Measurements from ENCODE around the gene HOXB6.

HOXB6 gene

GRCh38 chr17:48634493-48635208 lies 29.9 kb upstream of the HOXB6 start:
- DNase-seq (ENCODE audit: low read depth): no peak

GRCh38 chr17:48633266-48633677 lies 28.5 kb upstream of the HOXB6 start:
- no peak for DNase-seq (ENCODE audit: low read depth)

DNA sequence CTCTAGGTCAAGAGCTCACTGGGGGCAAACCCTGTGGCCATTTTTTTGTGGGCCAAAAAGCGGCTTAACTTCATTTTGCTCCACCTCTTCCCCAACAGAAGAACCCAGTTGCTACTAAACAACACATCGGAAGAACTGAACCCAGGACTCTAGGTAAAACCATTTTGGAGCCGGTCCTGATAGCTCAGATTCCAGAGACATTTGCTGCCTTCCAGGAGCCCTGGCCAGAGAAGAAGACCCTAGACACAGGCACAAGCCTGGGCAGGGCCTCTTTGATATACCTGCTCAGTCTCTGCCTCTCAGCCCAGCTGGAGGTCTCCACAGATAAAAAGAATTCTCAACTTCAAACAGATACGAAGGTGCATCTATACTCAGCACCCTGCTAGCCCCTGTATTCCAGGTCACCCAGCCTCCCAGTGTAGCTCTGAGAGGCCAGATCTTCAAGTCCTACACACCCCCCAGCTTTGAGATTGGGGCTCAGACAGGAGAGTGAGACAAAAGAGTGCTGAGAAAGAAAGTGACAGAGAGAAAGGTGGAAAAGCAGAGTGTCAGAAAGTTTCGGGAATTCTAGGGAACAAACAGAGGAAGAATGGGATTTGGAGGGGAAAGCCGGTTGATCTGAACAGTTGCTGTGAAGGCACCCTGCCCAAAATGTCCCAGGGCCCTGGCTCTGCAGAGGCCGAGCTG lies 27.9 kb upstream of the HOXB6 start:
- DNase-seq (ENCODE audit: low read depth): no peak

DNA sequence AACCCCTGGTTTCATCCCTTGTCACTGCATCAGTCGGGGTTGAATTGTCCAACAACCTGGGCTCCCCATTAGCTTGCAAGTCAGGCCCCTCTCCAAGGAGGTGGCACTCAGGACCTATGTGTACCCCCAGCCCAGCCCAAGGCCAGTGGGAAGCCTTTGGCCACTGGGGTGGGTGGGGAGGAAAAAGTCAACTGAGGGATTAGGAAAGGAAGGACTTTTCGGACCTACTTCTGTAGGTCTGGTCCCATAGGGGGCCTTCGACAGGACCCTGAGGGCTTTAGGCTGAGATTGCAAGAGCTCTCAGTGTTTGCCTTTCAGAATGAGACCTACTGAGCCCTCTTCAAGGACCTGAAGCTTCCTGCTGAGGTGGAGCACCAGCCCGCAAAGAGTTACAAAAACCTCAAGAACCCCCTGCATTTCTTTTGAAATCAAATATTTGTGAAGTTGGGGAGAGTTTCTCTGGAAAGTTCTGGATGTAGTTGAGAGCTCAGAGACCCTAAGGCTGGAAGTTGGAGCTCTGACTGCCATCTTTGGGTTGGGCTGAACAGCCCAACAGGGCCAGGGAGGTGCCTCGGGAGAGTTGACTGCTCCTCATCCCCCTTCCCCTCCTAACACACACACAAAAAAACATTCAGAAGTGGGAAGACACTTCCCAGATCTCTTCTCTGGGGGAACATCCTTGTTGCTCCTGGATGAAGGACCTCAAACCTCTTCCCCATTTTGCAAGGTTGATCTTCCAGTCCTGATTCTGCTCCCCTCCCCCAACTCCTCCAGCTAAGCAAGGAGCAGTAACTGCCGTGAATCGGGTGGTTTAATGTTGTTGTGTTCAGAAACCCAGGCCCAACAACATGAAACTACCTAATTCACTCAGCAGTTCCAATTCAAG lies 27.1 kb upstream of the HOXB6 start:
- no peak for DNase-seq (ENCODE audit: low read depth)

DNA sequence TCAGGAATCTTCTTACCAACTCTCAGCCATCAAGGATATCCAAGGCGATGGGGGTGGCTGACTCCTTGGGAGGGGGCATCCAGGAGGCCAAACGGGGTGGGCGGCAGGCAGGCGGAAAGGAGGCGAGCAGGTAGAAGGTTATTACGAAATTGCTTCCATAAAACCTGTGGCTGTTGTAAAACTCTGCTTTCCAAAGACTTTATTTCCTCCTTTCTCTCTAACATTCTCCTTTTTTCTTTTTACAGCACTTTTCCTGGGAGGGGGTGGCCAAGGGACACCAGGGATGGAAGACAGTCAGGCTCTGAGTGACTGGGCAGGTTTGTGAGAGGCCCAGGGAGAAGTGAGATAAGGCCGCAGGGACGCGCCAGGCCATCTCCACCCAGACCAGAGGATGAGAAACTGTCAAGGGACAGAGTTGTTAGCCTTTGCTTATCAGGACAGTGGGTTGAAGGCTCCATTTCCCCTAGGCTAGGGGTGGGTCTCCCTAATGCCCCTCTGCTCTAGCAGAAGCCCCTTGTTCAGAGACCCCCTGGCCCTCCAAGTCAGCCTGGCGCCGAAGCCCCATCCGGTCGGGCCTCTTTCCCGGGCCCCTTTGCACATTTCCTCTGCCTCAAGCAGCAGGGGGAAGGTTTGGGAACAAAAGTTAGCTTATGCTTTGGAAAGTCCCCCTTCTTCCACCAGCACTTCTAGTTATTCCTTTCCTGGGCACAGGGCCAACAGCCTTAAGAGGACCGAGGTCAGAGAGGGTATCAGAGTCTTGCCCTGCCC lies 26.3 kb upstream of the HOXB6 start:
- DNase-seq (ENCODE audit: low read depth): no peak

DNA sequence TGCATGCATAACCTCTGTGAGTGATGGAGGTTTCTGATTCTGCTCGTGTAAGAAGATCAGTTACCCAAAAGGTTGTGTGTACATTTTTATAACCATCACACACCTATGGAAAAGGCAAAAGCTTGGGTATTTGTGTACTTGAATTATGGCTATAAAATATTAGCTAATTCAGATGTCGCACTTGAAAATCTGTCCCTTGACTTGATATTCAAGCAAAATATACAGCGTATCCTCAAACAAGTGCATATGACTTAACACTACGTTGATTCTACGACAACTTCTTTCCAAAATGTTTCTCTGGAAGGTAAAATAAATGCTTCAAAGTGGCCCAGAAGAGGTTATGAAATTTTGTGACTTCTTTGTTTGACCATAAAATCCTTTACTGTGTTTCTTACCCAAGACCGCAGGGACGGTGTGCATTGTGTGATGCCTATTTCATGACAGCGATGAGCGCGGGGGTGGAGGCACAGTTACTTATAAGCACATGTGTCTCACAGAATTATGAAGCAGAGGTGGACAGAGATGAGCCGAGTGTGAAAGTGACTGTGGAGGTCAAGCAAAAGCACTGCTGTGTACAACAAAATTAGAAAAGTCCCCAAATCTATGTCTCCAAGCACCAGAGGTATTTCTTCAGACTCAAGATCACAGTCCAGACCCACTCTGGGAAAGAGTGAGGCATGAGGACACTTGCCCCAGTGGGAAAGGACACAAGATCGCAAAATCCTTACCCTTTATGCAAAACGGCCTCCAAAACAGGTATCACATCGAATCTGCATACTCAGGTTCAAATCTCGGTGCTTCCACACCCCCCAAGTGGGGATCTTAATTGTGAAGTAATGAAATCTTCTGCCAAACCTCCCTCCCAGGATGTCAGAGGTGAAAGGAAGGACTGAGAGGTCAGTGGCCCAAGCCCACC lies 25.5 kb upstream of the HOXB6 start:
- no peak for DNase-seq (ENCODE audit: low read depth)

GRCh38 chr17:48629411-48629759 lies 24.6 kb upstream of the HOXB6 start:
- no peak for DNase-seq (ENCODE audit: low read depth)

DNA sequence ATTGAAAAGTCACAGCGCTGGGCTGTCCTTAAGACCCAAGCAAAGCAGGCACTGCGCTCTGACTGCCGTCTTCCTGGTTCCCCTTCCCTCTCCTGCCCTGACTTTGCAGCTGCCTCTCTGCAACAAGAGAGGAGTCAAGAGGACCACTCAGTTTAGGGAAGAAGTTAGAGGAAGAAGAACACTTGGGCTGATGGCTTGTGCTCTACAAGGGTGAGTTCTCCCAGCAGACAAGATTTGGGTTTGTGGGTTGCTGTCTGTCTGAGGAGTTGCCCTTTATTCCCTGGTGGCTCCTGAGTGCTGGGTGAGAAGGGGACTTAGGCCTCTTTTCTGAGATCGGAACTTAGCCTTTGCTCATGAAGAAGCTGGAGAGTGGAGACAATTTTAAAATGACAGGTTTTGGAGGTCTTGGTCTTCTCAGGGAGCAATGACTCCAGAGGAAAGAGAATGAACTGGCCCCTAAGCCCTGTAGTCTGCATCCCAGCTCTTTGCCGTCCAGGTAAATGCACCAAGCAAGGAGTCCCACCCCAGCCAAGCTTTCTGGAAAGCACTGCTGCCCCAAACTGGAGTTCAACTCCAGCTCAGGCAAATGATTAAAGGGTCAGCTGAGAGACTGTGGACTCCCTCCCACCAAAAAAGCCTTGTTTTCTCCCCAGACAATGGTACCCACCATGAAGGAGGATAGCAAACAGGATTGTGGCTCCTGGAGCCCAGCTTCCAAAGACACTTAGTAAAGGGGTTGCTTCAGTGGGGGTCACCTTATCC lies 24.0 kb upstream of the HOXB6 start:
- DNase-seq (ENCODE audit: low read depth): no peak

GRCh38 chr17:48627623-48628521 lies 23.1 kb upstream of the HOXB6 start:
- no peak for DNase-seq (ENCODE audit: low read depth)

GRCh38 chr17:48627118-48627597 lies 22.4 kb upstream of the HOXB6 start:
- no peak for DNase-seq (ENCODE audit: low read depth)

GRCh38 chr17:48626245-48627117 lies 21.7 kb upstream of the HOXB6 start, which contains the start of gene HOXB9:
TSS of gene HOXB9 (minus strand) at chr17:48626358. CDS start at chr17:48626269, 89 bp downstream.
- DNase-seq (ENCODE audit: low read depth): no peak

DNA sequence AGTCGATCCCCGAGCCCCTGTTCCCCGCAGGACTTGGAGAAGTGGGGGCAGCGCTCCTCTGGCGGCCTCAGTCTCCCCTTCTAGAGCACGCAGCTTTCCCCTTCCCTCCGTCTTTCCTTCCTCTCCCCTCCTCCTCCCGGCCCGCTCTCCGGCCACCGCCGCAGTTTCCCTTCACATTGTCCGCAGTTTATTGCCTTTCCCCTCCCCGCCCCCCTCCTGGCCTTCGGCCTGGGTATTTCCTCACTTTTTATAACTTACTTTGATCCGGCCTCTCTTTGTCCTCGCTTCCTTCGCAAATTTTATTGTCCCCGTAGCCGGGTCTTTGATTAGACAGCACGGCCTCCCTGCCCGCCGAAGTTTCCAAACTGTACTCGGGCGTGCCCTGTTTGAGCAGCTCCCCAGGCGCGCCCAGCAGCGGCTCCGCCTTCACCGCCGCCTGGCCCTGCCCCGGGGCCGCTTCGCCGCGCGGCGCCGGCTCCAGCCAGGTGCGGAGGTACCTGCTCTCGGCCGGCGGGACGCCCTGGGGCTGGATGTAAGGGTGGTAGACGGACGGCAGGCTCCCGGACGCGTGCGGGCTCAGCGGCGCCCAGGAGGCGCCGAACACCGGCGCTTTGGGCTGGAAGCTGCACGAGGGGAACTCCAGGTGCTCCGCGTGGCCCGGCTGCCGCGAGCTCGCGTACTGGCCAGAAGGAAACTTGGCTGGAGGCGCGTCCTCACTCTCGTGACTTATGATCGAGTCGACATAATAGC lies 20.9 kb upstream of the HOXB6 start:
- DNase-seq (ENCODE audit: low read depth): no peak

DNA sequence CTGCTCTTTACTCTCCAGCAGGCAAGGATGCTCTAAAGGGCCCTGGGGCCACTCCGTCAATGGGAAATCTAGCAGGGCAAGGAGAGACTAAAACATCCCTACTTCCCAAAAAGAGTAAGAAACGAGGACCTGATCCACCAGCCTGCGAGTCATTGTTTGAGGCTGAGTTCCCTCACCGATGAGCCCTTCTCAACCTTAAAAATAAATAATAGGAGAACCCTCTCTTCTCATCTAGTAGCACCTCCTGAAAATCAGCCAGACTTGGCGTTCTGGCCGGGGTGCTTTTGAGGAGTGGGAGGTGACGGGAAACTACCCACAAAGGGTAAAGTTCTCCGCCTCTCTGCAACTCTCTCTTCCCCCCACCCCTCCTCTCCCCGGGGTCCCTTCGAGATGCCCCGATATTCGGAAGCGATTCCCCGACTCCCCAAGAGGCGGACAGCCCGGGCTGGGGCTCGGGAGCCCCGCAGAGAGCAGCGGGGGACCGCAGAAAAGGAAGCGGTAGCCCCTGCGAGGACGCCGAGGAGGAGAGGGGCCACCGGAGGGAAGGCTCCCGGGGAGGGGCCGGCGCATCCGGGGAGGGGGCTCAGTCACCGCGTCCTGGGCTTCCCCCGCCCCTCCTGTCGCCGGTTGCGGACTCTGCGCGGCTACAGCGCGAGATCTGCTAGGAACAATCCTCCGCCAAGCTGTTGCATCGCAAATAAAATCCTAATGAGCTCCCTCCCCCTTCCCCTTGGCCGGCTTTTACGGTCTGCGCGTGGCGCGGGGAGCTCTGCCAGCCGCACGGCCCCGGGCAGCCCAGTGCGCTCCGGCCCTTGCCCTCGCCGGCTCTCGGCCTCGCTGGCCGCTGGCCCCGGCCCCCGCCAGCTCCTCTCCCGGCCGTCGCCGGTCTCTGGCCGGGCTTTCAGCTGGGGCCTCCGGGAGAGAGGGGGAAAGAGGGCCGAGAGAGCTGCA lies 20.0 kb upstream of the HOXB6 start:
- no peak for DNase-seq (ENCODE audit: low read depth)

- DNase-seq (ENCODE audit: low read depth): no peak
These were observed 19.3 kb upstream of the HOXB6 start for GRCh38 chr17:48624118-48624517.

GRCh38 chr17:48623583-48623982 lies 18.8 kb upstream of the HOXB6 start:
- no peak for DNase-seq (ENCODE audit: low read depth)

DNA sequence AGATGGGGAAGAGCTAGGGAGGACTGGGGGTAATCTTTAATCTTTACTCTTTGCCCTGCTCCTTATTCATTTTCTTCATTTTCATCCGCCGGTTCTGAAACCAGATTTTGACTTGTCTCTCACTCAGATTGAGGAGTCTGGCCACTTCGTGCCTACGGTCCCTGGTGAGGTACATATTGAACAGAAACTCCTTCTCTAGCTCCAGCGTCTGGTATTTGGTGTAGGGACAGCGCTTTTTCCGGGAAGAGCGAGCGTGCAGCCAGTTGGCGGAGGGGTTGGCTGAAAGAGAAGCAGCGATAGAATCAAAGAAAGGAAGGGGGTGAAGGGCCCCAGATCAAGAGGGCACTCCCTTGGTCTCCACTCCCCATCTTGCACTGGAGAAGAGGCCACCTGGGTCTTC lies 18.1 kb upstream of the HOXB6 start:
- no peak for DNase-seq (ENCODE audit: low read depth)
